Activated CD8-positive, alpha-beta T cell treated with anti-CD3 and anti-CD28 coated beads for 36 hours (primary cell): ENCODE results near the gene GFPT2. TPM values are rescaled to one million over a fixed set of nuclear protein-coding genes. Genes with fewer than 3 reads are reported as not detected.

ENCODE experiments used
- ATAC-seq: fragments of 200-7000 bp; cut with Tn5 transposase; one replicate; pipeline ENCODE4 v1.10.0; 2021; ENCODE audit warnings: mild to moderate bottlenecking, moderate library complexity
- CTCF ChIA-PET: fragments of 350-600 bp; sonication (Branson Sonifier 250); formaldehyde crosslinking; loops from one replicate; lab custom pipeline; 2021; ENCODE audit warnings: antibody characterized with exemption; lab: Charles Lee
- POLR2A ChIA-PET: fragments of 350-600 bp; sonication (Branson Sonifier 250); formaldehyde crosslinking; loops from one replicate; lab custom pipeline; 2021; ENCODE audit warnings: antibody characterized with exemption; lab: Charles Lee
- DNase-seq: peaks from one replicate; pipeline ENCODE4 v3.0.0-alpha.2; 2020
- H3K27ac Mint-ChIP-seq: one replicate; pipeline ENCODE4 v1.8.0; 2021; ENCODE audit warnings: mild to moderate bottlenecking, mixed read lengths
- H3K27me3 Mint-ChIP-seq: one replicate; pipeline ENCODE4 v1.8.0; 2021; ENCODE audit warnings: mixed read lengths
- H3K36me3 Mint-ChIP-seq: one replicate; pipeline ENCODE4 v1.8.0; 2021; ENCODE audit warnings: low read depth, mixed read lengths
- H3K4me1 Mint-ChIP-seq: one replicate; pipeline ENCODE4 v1.8.0; 2021; ENCODE audit warnings: low read depth, mixed read lengths
- H3K4me3 Mint-ChIP-seq: one replicate; pipeline ENCODE4 v1.8.0; 2021; ENCODE audit warnings: mild to moderate bottlenecking, moderate library complexity, mixed read lengths
- H3K9me3 Mint-ChIP-seq: one replicate; pipeline ENCODE4 v1.8.0; 2021; ENCODE audit warnings: mixed read lengths
- intact Hi-C: fragments of 100-400 bp; cut with micrococcal nuclease; formaldehyde crosslinking; loops from one replicate; pipeline ENCODE4 v1.10.0; 2022
- total RNA-seq, 2 experiments: library from RNA; stranded (reverse); gene quantifications; one replicate each; pipeline ENCODE4 v1.2.3, GENCODE V29; 2021
- TF ChIP-seq, protein P1 (sequence below): fragments of 200-600 bp; IDR thresholded peaks from one replicate; pipeline ENCODE4 v1.8.0; 2022; ENCODE audit warnings: antibody characterized with exemption, mild to moderate bottlenecking

Gene GFPT2
- total RNA-seq, 2 experiments from 2014 or later: not detected

DNA sequence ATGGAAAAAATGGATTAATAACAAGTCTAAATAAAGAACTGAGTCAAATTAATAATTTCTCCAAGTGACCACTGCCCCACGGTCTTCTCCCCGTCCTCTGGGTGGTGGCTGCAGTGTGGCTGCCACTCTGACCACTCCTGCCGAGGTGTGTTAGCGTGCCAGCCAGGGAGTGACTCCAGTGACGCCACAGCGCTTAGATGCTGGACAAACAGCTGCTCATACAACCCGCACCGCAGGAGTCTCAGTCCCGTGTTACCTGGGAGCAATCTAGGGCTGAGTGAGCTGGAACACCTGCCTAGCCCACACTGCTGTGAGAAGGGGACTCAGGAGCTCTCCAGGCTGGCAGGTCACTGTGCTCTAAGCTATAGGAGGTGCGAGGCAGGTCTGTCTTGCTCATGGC, 71.4 kb downstream of the GFPT2 start:
- H3K27me3 Mint-ChIP-seq: no peaks in the 10 kb centered on the region
- H3K27ac Mint-ChIP-seq: no peak overlapping the region
- H3K4me3 Mint-ChIP-seq: no peak overlapping the region
- ChIA-PET CTCF (interaction anchor here (0.8 to 3.6 kb wide), 4 partner anchors 9 to 46 kb away, joined by 3 to 13 read pairs (median 5); no protein-coding TSS in a partner anchor), POLR2A (no interaction called here)
- ATAC-seq (no peak), DNase-seq (no peak)
- intact Hi-C loops: no loop called here
- no peaks in the 10 kb centered on the region for H3K4me1 Mint-ChIP-seq
- peaks cover 81% of the 10 kb centered on the region for H3K36me3 Mint-ChIP-seq
- TF ChIP-seq, protein P1, sequence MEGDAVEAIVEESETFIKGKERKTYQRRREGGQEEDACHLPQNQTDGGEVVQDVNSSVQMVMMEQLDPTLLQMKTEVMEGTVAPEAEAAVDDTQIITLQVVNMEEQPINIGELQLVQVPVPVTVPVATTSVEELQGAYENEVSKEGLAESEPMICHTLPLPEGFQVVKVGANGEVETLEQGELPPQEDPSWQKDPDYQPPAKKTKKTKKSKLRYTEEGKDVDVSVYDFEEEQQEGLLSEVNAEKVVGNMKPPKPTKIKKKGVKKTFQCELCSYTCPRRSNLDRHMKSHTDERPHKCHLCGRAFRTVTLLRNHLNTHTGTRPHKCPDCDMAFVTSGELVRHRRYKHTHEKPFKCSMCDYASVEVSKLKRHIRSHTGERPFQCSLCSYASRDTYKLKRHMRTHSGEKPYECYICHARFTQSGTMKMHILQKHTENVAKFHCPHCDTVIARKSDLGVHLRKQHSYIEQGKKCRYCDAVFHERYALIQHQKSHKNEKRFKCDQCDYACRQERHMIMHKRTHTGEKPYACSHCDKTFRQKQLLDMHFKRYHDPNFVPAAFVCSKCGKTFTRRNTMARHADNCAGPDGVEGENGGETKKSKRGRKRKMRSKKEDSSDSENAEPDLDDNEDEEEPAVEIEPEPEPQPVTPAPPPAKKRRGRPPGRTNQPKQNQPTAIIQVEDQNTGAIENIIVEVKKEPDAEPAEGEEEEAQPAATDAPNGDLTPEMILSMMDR: no peak
- H3K9me3 Mint-ChIP-seq: peaks cover 9% of the 10 kb centered on the region

DNA sequence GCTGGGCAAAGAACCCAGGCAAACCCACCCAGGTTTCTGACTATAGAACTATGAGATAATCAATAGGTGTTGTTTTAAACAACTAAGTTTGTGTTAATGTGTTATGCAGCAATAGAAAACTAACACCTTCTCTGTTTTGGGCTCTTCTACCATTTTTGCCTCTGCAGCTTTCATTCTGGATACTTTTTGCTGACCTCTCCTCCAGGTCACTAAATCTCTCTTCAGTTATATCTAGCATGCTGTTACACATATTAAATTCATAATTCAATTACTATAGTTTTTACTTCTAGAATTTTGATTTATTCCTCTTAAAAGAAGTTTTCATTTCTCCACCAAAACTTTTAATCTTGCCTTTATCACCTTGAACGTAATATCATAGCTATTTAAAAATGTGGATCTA, 78.4 kb downstream of the GFPT2 start:
- H3K4me3 Mint-ChIP-seq: no peak overlapping the region
- ChIA-PET CTCF (interaction anchor here (1.9 kb wide), 1 partner anchor 54 kb away, joined by 6 read pairs; no protein-coding TSS in a partner anchor), POLR2A (interaction anchor here (0.9 kb wide), 1 partner anchor 13 kb away, joined by 3 read pairs; no protein-coding TSS in a partner anchor)
- H3K9me3 Mint-ChIP-seq: peaks cover 36% of the 10 kb centered on the region
- intact Hi-C loops: no loop called here
- H3K36me3 Mint-ChIP-seq: peaks cover 76% of the 10 kb centered on the region
- TF ChIP-seq, protein P1: no peak
- H3K4me1 Mint-ChIP-seq: no peaks in the 10 kb centered on the region
- H3K27me3 Mint-ChIP-seq: no peaks in the 10 kb centered on the region
- DNase-seq (no peak), ATAC-seq (no peak)
- H3K27ac Mint-ChIP-seq: no peak overlapping the region

DNA sequence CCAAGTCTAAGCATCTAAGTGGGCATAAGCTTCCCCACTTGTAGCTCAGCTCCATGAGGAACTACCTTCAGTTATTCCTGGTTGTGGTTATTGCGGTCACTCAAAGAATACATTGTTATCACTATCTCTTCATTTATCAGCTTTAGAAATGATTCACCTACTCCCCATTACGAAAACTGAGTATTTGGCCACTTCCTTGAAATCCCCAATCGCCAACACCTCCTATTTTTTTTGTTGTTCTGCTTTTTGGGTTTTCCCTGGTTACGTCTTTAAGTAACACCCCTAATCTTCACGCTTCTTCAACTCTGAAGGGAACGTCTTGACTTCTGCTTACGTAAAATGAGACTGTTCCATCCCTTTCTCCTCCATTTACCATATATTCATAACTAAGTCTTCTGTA, 81.9 kb downstream of the GFPT2 start:
- intact Hi-C loops: no loop called here
- ATAC-seq (no peak), DNase-seq (no peak)
- TF ChIP-seq, protein P1: no peak
- CTCF ChIA-PET: no interaction called here
- H3K4me1 Mint-ChIP-seq: no peaks in the 10 kb centered on the region
- no peaks in the 10 kb centered on the region for H3K27me3 Mint-ChIP-seq
- no peak overlapping the region for H3K4me3 Mint-ChIP-seq
- H3K27ac Mint-ChIP-seq: no peak overlapping the region
- H3K36me3 Mint-ChIP-seq: peaks cover 78% of the 10 kb centered on the region
- peaks cover 46% of the 10 kb centered on the region for H3K9me3 Mint-ChIP-seq
- POLR2A ChIA-PET: no interaction called here

DNA sequence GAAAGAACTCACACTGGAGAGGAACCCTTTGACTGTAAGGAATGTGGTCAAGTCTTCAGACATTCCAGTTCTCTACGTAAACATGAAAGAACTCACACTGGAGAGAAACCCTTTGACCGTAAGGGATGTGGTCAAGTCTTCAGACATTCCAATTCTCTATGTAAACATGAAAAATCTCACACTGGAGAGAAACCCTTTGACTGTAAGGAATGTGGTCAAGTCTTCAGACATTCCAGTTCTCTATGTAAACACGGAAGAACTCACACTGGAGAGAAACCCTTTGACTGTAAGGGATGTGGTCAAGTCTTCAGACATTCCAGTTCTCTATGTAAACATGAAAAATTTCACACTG, 93.9 kb downstream of the GFPT2 start:
- DNase-seq (no peak), ATAC-seq (no peak)
- ChIA-PET POLR2A (no interaction called here), CTCF (no interaction called here)
- H3K4me1 Mint-ChIP-seq: no peaks in the 10 kb centered on the region
- peaks cover 92% of the 10 kb centered on the region for H3K36me3 Mint-ChIP-seq
- TF ChIP-seq, protein P1: no peak
- no peak overlapping the region for H3K27ac Mint-ChIP-seq
- intact Hi-C loops: no loop called here
- H3K9me3 Mint-ChIP-seq: peaks cover 63% of the 10 kb centered on the region
- H3K4me3 Mint-ChIP-seq: no peak overlapping the region
- H3K27me3 Mint-ChIP-seq: no peaks in the 10 kb centered on the region

DNA sequence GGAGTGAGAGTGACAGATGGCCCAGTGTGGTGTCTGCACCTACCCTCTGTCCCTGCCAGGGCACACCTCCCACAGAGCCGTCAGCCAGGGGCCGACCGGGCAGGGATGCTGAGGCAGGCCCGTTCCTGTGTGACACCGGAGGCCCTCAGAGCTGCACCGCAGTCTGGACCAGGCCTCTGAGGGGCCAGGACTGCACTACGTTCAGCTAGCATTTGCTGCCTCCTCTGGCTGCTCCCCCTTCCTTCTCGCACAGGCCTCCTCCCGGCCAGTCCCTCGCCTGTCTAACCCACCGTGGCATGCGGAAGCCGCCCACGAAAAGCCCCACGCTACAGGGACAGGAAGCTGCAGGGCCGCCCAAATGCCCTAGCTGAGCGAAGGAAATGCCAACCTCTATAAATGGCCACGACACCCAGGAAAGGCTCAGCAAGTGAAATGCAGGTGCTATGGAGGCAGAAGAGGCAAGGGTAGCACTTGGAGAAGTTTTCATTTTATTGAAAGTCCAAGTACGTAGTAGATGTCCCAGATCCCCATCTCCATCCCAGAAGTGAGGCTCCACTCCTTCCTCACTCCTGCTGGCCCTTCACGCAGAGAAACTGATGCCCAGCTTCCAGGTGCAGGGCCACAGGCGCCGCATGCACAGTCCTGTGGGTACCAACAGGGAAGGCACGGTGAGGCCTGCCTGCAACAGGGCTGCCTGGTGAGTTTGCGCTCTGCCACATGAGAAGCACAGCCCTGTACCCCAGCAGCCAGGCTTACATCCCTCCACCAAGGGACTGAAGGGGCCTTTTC, 99.9 kb downstream of the GFPT2 start:
- intact Hi-C loops: no loop called here
- Mint-ChIP-seq H3K27ac (no peak overlapping the region), H3K9me3 (peaks cover 63% of the 10 kb centered on the region), H3K36me3 (peaks cover 85% of the 10 kb centered on the region), H3K27me3 (no peaks in the 10 kb centered on the region), H3K4me3 (no peak overlapping the region), H3K4me1 (no peaks in the 10 kb centered on the region)
- CTCF ChIA-PET: no interaction called here
- DNase-seq (no peak), ATAC-seq (no peak)
- TF ChIP-seq, protein P1: no peak
- POLR2A ChIA-PET: interaction anchor here (0.5 kb wide), 1 partner anchor 51 kb away, joined by 3 read pairs; no protein-coding TSS in a partner anchor
